ENCODE measurements around the gene C10orf95. TPM values are rescaled to one million over a fixed set of nuclear protein-coding genes. Genes with fewer than 3 reads are reported as not detected.
A peak's percentile ranks its signal among the peaks of the same experiment; 100 is the strongest.

The C10orf95 gene
- polyA plus RNA-seq, 2 of the 4 experiments (the other 2 are of a cell fraction), result 0.12 to 0.13 TPM

DNA sequence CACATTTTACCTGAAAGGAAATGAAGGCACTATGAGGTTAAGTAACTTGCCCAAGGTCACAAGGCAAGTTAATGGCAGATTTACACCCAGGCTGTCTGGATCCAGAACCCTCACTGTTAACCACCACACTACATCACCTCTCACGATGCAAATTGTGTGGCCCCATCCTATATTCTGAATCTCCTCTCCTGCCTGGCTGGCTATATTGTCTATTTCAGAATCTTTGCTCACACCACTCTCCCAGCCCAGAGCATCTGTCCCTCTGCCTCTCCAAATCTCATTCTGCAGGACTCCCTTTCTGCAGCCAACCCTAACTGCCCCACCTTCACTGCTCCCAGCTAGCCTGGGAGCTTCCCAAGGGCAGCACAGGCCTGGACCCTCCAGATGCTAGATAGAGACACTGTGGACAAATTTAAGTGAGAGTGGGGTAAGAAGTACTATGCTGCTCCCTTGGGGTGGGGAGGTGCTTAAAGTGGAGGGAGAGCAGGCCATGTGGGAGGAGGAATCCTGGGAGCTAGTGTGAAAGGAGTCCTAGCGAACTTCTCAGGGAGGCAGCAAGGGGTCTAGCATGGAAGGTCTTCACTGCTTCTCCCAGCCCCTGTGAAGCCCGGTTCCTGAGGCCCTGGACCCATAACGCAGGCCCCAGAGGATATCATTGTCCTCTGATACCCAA, 19.8 kb downstream of the C10orf95 start:
- ATAC-seq (peak; percentile 44 to 56), FAIRE-seq (no peak), DNase-seq (ENCODE audit: low read depth in 1 of 2, low spot score in 1 of 2) (peak in 1 of 2 experiments; percentile 45)
- no peaks in the 10 kb centered on the region for H3K9me3 ChIP-seq
- WGBS (ENCODE audit: missing lambda C conversion rate), result 21% methylated on average over 4 of the region's 4 CpGs
- peak overlapping the region; percentile 91 for H3K4me2 ChIP-seq
- H3K4me3 ChIP-seq, result peak overlapping the region; percentile 87
- TF ChIP-seq E2F6 (IDR thresholded peaks at IDR 0.05; ENCODE audit: borderline replicate concordance, low read depth), result 0 out of 2 replicates have a peak, but pooled peaks have one; percentile 18
- no peak for TF ChIP-seq HDAC2 (IDR thresholded peaks at IDR 0.05)
- TF ChIP-seq, protein P1, sequence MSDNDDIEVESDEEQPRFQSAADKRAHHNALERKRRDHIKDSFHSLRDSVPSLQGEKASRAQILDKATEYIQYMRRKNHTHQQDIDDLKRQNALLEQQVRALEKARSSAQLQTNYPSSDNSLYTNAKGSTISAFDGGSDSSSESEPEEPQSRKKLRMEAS (IDR thresholded peaks at IDR 0.05), result 0 out of 2 replicates have a peak, but pooled peaks have one; percentile 36
- no peak for TF ChIP-seq HOXB5 (CRISPR knock-in tag; IDR thresholded peaks at IDR 0.05)
- TF ChIP-seq FOSL2 (IDR thresholded peaks at IDR 0.05), result no peak
- TF ChIP-seq FOSL2 (CRISPR knock-in tag; IDR thresholded peaks at IDR 0.05), result no peak
- TF ChIP-seq SMC3 (IDR thresholded peaks at IDR 0.05), result no peak
- peaks cover 14% of the 10 kb centered on the region for H3K4me1 ChIP-seq
- peak overlapping the region; percentile 92 to 95 for H3K27ac ChIP-seq
- POLR2A ChIA-PET, result interaction anchor here (0.5 to 1.7 kb wide), 7 partner anchors 8 to 36 kb away, joined by 3 to 15 read pairs (median 3); partner anchors contain the start of genes FBXL15 and NFKB2
- CTCF ChIA-PET, result interaction anchor here (0.7 to 17.4 kb wide), 8 partner anchors 8 to 262 kb away, joined by 3 to 337 read pairs (median 8); partner anchors contain the start of genes C10orf95, FBXL15 and NFKB2

GRCh38 chr10:102429468-102429867, 21.9 kb downstream of the C10orf95 start:
- POLR2A ChIA-PET, result no interaction called here
- no peak overlapping the region for H3K4me2 ChIP-seq
- FAIRE-seq (no peak), ATAC-seq (no peak), DNase-seq (ENCODE audit: low read depth in 1 of 2, low spot score in 1 of 2) (no peak)
- peaks cover 9% of the 10 kb centered on the region for H3K4me1 ChIP-seq
- TF ChIP-seq RAD21 (conservative IDR thresholded peaks at IDR 0.05 in 1 of 2, IDR thresholded peaks at IDR 0.05 in 1 of 2) (no peak), TP53 (CRISPR knock-in tag; IDR thresholded peaks at IDR 0.05) (no peak), EHMT2 (IDR thresholded peaks at IDR 0.05; ENCODE audit: low read depth) (no peak), FOXS1 (CRISPR knock-in tag; IDR thresholded peaks at IDR 0.05) (no peak), CBX2 (IDR thresholded peaks at IDR 0.05; ENCODE audit: borderline replicate concordance, low read depth) (no peak), KDM1A (IDR thresholded peaks at IDR 0.05; ENCODE audit: low read depth) (no peak), HDAC2 (IDR thresholded peaks at IDR 0.05) (no peak)
- CTCF ChIA-PET, result interaction anchor here (17.4 kb wide), 1 partner anchor 29 kb away, joined by 337 read pairs; the partner anchor contains the start of gene NFKB2
- no peaks in the 10 kb centered on the region for H3K9me3 ChIP-seq
- WGBS (ENCODE audit: missing lambda C conversion rate), result 81% methylated on average over 8 of the region's 8 CpGs
- no peak overlapping the region for H3K27ac ChIP-seq
- no peak overlapping the region for H3K4me3 ChIP-seq

GRCh38 chr10:102426803-102427287, 24.5 kb downstream of the C10orf95 start:
- TF ChIP-seq MAFK (IDR thresholded peaks at IDR 0.05; ENCODE audit: partially characterized antibody) (no peak), TFCP2L1 (CRISPR knock-in tag; IDR thresholded peaks at IDR 0.05) (no peak), NR3C1 (IDR thresholded peaks at IDR 0.05) (no peak), RAD21 (conservative IDR thresholded peaks at IDR 0.05 in 1 of 2, IDR thresholded peaks at IDR 0.05 in 1 of 2) (no peak), JUNB (IDR thresholded peaks at IDR 0.05) (no peak), FOXS1 (CRISPR knock-in tag; IDR thresholded peaks at IDR 0.05) (no peak), ZSCAN20 (CRISPR knock-in tag; IDR thresholded peaks at IDR 0.05) (no peak), REST (IDR thresholded peaks at IDR 0.05) (no peak), BHLHE40 (IDR thresholded peaks at IDR 0.05; ENCODE audit: low read depth, low read length) (no peak), POLR2A (IDR thresholded peaks at IDR 0.05; ENCODE audit: low read length) (no peak), CBX8 (IDR thresholded peaks at IDR 0.05) (no peak), ELK1 (IDR thresholded peaks at IDR 0.05; ENCODE audit: low read depth, low read length) (no peak), MAZ (IDR thresholded peaks at IDR 0.05; ENCODE audit: borderline replicate concordance, low read depth, low read length) (no peak), HOXB13 (CRISPR knock-in tag; IDR thresholded peaks at IDR 0.05; ENCODE audit: low read depth) (no peak), ESRRA (IDR thresholded peaks at IDR 0.05; ENCODE audit: borderline replicate concordance, low read length) (no peak), FOSL2 (IDR thresholded peaks at IDR 0.05) (no peak), FOSL2 (CRISPR knock-in tag; IDR thresholded peaks at IDR 0.05) (no peak), GATA3 (IDR thresholded peaks at IDR 0.05; ENCODE audit: borderline replicate concordance) (no peak), RNF2 (IDR thresholded peaks at IDR 0.05; ENCODE audit: borderline replicate concordance, low read depth) (no peak)
- DNase-seq (ENCODE audit: low read depth in 1 of 2, low spot score in 1 of 2), result no peak
- FAIRE-seq, result no peak
- POLR2A ChIA-PET, result no interaction called here
- H3K4me3 ChIP-seq, result no peak overlapping the region
- CTCF ChIA-PET, result interaction anchor here (0.6 to 17.4 kb wide), 6 partner anchors 27 to 317 kb away, joined by 3 to 337 read pairs (median 10); partner anchors contain the start of genes NFKB2 and WBP1L
- H3K4me2 ChIP-seq, result no peak overlapping the region
- 79% methylated on average over 7 of the region's 7 CpGs for WGBS (ENCODE audit: missing lambda C conversion rate)
- no peaks in the 10 kb centered on the region for H3K9me3 ChIP-seq
- ATAC-seq, result no peak
- H3K27ac ChIP-seq, result no peak overlapping the region
- peaks cover 19% of the 10 kb centered on the region for H3K4me1 ChIP-seq

Data from A549 (cell line).